Panc1 (cell line): ENCODE results near the gene NSD1. TPM values are rescaled to one million over a fixed set of nuclear protein-coding genes. Genes with fewer than 3 reads are reported as not detected.
A peak's percentile ranks its signal among the peaks of the same experiment; 100 is the strongest.

Experiments used
- ATAC-seq: fragments of 200-7000 bp; cut with Tn5 transposase; 2 replicates; pipeline ENCODE4 v1.9.1; 2020; ENCODE audit warnings: mild to moderate bottlenecking, moderate library complexity
- BruUV-seq: library from RNA; stranded (reverse); fragments of 400-500 nt; replicated peaks from 2 replicates; lab custom pipeline; 2021; lab: Mats Ljungman, UMichigan
- CTCF ChIA-PET: fragments of 300-600 bp; sonication (Branson Sonifier 250); formaldehyde crosslinking; loops from one replicate; lab custom pipeline; 2022; ENCODE audit warnings: antibody characterized with exemption; lab: Charles Lee
- POLR2A ChIA-PET: fragments of 300-600 bp; sonication (Branson Sonifier 250); formaldehyde crosslinking; loops from one replicate; lab custom pipeline; 2022; ENCODE audit warnings: antibody characterized with exemption; lab: Charles Lee
- DNase-seq: peaks from one replicate; pipeline ENCODE4 v3.0.0-alpha.2; 2010; ENCODE audit warnings: low read depth, low spot score
- H3K27ac ChIP-seq: 2 replicates; pipeline ENCODE4 v1.5.1; 2011; ENCODE audit warnings: mild to moderate bottlenecking, low read length, inconsistent platforms
- H3K27me3 ChIP-seq: fragments of 200-500 bp; sonication (Bioruptor generic); 2 replicates; pipeline ENCODE4 v1.6.0; 2014; ENCODE audit warnings: low read length, inconsistent platforms; ENCODE audit not compliant: control insufficient read depth, insufficient read depth
- H3K36me3 ChIP-seq: fragments of 200-500 bp; sonication (Bioruptor generic); 2 replicates; pipeline ENCODE4 v1.5.1; 2014; ENCODE audit warnings: inconsistent platforms, mild to moderate bottlenecking, low read length, moderate library complexity; ENCODE audit not compliant: control insufficient read depth, insufficient read depth
- H3K4me1 ChIP-seq: 2 replicates; pipeline ENCODE4 v1.5.1; 2011; ENCODE audit warnings: inconsistent platforms, mild to moderate bottlenecking, low read length, moderate library complexity; ENCODE audit not compliant: control insufficient read depth, insufficient read depth
- H3K4me3 ChIP-seq, 2 experiments: 2 replicates each; pipeline ENCODE4 v1.5.1; 2011 to 2012; ENCODE audit warnings: low read depth in 2 of 2, low read length in 2 of 2, mild to moderate bottlenecking in 2 of 2, inconsistent platforms in 1 of 2, moderate library complexity in 1 of 2
- H3K9me3 ChIP-seq: fragments of 200-500 bp; sonication (Bioruptor generic); 2 replicates; pipeline ENCODE4 v1.5.1; 2014; ENCODE audit warnings: low read depth, mild to moderate bottlenecking, inconsistent platforms, low read length, moderate library complexity; ENCODE audit not compliant: control insufficient read depth, insufficient read depth
- POLR2AphosphoS5 ChIP-seq: IDR thresholded peaks from 2 replicates; pipeline ENCODE4 v1.6.1; 2012; ENCODE audit warnings: mild to moderate bottlenecking, low read depth, low read length, moderate library complexity
- SIN3A ChIP-seq: IDR thresholded peaks from 2 replicates; pipeline ENCODE4 v1.6.1; 2012; ENCODE audit warnings: low read depth, mild to moderate bottlenecking, low read length, moderate library complexity, borderline replicate concordance; ENCODE audit not compliant: insufficient read depth
- TCF7L2 ChIP-seq: IDR thresholded peaks from 2 replicates; pipeline ENCODE4 v1.6.1; 2011; ENCODE audit warnings: mild to moderate bottlenecking, low read depth, low read length, inconsistent platforms
- in situ Hi-C: cut with HindIII; loops from 2 replicates; pipeline ENCODE4 v1.10.0; 2016; ENCODE audit warnings: low sequenced_read_pairs, low pct_unique_long_range_greater_than_20kb
- intact Hi-C: fragments of 100-400 bp; cut with micrococcal nuclease; formaldehyde crosslinking; loops from one replicate; pipeline ENCODE4 v1.10.0; 2022; ENCODE audit not compliant: unreplicated experiment
- total RNA-seq: library from RNA; stranded (reverse); gene quantifications from one replicate; pipeline ENCODE4 v1.2.1, GENCODE V29; 2021; ENCODE audit not compliant: unreplicated experiment
- TF ChIP-seq, protein P1 (sequence below): fragments of 450-650 bp; IDR thresholded peaks from 2 replicates; pipeline ENCODE4 v1.5.1; 2017; ENCODE audit warnings: mild to moderate bottlenecking
- TF ChIP-seq, protein P2 (sequence below), 2 experiments: IDR thresholded peaks; 2 replicates each; pipeline ENCODE4 v1.6.1; 2011 to 2012; ENCODE audit warnings: low read depth in 2 of 2, control low read depth in 1 of 2, low read length in 1 of 2, mild to moderate bottlenecking in 1 of 2, moderate library complexity in 1 of 2; ENCODE audit not compliant: insufficient read depth in 1 of 2

NSD1 gene
- total RNA-seq, 1 experiment from 2014 or later: 58.7 TPM

DNA sequence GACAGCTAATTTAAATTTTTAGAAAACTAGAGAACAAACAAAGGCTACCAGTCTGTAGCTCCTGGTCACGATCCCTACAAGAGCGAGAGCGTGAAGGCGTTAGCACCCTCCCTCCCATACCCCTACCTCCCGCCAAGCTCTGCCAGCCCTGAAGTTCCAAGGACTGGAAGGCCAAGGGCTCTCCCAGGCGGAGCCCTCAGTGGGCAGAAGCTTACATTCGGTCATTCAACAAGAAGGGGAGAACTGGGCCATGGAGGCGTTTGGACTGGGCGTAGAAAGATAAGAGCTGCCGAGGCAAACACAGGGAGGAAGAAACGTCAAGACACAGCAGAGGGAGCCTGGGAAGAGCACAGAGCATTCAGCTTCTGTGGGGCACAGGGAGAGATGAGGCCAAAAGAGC lies 175.2 kb downstream of the NSD1 start:
- no TSS peak for BruUV-seq
- no peak for DNase-seq
- no peak for ATAC-seq
- CTCF ChIA-PET: interaction anchor here (0.7 to 2.0 kb wide), 6 partner anchors 59 to 149 kb away, joined by 3 to 8 read pairs (median 4); no protein-coding TSS in a partner anchor
- POLR2A ChIA-PET: no interaction called here
- intact Hi-C loops (no loop called here), in situ Hi-C loops (no loop called here)
- no peak overlapping the region for H3K4me3 ChIP-seq
- no peaks in the 10 kb centered on the region for H3K27me3 ChIP-seq
- TF ChIP-seq, protein P1, sequence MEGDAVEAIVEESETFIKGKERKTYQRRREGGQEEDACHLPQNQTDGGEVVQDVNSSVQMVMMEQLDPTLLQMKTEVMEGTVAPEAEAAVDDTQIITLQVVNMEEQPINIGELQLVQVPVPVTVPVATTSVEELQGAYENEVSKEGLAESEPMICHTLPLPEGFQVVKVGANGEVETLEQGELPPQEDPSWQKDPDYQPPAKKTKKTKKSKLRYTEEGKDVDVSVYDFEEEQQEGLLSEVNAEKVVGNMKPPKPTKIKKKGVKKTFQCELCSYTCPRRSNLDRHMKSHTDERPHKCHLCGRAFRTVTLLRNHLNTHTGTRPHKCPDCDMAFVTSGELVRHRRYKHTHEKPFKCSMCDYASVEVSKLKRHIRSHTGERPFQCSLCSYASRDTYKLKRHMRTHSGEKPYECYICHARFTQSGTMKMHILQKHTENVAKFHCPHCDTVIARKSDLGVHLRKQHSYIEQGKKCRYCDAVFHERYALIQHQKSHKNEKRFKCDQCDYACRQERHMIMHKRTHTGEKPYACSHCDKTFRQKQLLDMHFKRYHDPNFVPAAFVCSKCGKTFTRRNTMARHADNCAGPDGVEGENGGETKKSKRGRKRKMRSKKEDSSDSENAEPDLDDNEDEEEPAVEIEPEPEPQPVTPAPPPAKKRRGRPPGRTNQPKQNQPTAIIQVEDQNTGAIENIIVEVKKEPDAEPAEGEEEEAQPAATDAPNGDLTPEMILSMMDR: no peak
- no peak for TF ChIP-seq TCF7L2
- H3K4me1 ChIP-seq: peaks cover 22% of the 10 kb centered on the region
- no peaks in the 10 kb centered on the region for H3K9me3 ChIP-seq
- no peaks in the 10 kb centered on the region; the same call in none of the 2 replicates for H3K36me3 ChIP-seq
- H3K27ac ChIP-seq: no peak overlapping the region

DNA sequence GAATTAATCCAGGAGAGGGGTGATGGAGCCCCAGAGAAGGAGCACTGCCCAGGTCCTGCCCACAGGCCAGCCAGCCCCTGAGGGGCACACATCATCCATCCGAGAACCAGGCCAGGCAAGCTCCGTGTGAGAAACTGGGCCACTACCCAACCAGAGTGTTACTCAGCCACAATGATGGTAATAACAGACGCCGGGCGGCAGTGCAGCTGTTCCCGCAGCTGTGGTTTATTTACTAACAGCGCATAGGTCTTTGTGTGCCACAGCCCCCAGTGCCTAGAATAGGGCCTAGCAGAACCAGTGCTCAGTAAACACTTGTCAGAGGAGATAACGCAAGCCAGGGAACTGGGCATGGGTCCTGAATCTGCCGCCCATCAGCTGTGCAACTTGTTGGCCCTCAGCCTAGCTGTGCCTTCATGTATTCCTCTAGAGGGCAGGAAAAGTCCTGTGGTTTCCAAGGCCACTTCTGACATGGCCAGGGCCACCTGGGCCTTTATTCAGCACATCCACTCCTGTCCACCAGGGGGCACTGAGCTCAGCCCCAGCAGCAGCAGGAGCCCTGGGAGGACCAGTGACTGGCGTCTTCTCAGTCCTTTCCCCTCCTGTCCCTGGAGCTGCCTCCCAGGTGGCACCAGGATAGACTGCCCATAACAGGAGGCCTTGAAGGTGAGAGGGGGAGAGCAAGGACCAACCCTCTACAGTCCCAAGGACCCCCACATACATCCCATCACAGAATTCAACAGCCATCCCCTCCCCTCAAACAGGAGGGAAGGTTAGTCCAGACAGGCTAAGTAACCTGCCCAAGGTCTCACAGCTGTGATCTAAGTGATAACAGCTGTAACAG lies 176.0 kb downstream of the NSD1 start:
- H3K4me3 ChIP-seq: no peak overlapping the region
- intact Hi-C loops: loop anchor here (10.0 kb wide), 1 partner anchor 145 kb away; no protein-coding TSS in a partner anchor

DNA sequence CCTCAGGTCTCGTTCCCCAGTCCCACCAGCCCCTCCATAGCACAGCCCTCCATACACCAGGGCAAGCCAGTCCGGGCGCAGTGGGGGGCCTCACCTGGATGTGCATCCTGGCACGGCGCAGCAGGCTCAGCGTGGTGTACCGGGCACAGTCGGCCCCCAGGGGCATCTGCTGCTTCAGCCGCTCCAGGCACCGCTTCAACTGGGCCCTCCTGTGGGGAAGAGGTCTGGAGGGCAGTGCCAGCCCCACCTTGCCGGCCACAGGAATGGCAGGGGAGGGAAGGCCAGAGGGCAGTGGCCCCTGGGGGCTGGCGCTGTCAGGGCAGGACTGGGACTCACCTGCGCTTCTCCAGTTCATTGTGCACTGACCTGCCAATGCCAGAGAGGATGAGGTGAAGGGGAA lies 176.8 kb downstream of the NSD1 start:
- no peaks in the 10 kb centered on the region for H3K27me3 ChIP-seq
- H3K27ac ChIP-seq: no peak overlapping the region
- no peaks in the 10 kb centered on the region; the same call in none of the 2 replicates for H3K36me3 ChIP-seq
- peak overlapping the region in 1 of 2 experiments; percentile 19; a peak in 1 of 4 replicates for H3K4me3 ChIP-seq
- peaks cover 15% of the 10 kb centered on the region for H3K4me1 ChIP-seq
- POLR2A ChIA-PET: no interaction called here
- H3K9me3 ChIP-seq: no peaks in the 10 kb centered on the region
- in situ Hi-C loops (no loop called here), intact Hi-C loops (loop anchor here (10.0 kb wide), 1 partner anchor 144 kb away; no protein-coding TSS in a partner anchor)
- DNase-seq: no peak
- TF ChIP-seq POLR2AphosphoS5 (no peak), TCF7L2 (no peak), SIN3A (no peak)
- TF ChIP-seq, protein P1: no peak
- TF ChIP-seq, protein P2, sequence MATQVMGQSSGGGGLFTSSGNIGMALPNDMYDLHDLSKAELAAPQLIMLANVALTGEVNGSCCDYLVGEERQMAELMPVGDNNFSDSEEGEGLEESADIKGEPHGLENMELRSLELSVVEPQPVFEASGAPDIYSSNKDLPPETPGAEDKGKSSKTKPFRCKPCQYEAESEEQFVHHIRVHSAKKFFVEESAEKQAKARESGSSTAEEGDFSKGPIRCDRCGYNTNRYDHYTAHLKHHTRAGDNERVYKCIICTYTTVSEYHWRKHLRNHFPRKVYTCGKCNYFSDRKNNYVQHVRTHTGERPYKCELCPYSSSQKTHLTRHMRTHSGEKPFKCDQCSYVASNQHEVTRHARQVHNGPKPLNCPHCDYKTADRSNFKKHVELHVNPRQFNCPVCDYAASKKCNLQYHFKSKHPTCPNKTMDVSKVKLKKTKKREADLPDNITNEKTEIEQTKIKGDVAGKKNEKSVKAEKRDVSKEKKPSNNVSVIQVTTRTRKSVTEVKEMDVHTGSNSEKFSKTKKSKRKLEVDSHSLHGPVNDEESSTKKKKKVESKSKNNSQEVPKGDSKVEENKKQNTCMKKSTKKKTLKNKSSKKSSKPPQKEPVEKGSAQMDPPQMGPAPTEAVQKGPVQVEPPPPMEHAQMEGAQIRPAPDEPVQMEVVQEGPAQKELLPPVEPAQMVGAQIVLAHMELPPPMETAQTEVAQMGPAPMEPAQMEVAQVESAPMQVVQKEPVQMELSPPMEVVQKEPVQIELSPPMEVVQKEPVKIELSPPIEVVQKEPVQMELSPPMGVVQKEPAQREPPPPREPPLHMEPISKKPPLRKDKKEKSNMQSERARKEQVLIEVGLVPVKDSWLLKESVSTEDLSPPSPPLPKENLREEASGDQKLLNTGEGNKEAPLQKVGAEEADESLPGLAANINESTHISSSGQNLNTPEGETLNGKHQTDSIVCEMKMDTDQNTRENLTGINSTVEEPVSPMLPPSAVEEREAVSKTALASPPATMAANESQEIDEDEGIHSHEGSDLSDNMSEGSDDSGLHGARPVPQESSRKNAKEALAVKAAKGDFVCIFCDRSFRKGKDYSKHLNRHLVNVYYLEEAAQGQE (IDR thresholded peaks at IDR 0.05; ENCODE audit: insufficient read depth in 1 of 2, low read depth in 2 of 2, low read length in 1 of 2): no peak
- CTCF ChIA-PET: interaction anchor here (0.6 to 2.0 kb wide), 13 partner anchors 8 to 211 kb away, joined by 3 to 11 read pairs (median 4); partner anchors contain the start of gene GRK6
- BruUV-seq: no TSS peak
- no peak for ATAC-seq

More for the DNA sequence above, 176.0 kb downstream of the NSD1 start:
- ATAC-seq (peak; percentile 70), DNase-seq (peak; percentile 62)
- ChIA-PET CTCF (interaction anchor here (0.6 to 2.0 kb wide), 15 partner anchors 8 to 210 kb away, joined by 3 to 11 read pairs (median 4); partner anchors contain the start of gene GRK6), POLR2A (no interaction called here)
- TF ChIP-seq TCF7L2: no peak
- TF ChIP-seq, protein P1: peak; percentile 98
- in situ Hi-C loops: no loop called here
- no peak overlapping the region for H3K27ac ChIP-seq
- no TSS peak for BruUV-seq
- H3K36me3 ChIP-seq: no peaks in the 10 kb centered on the region; the same call in none of the 2 replicates
- no peaks in the 10 kb centered on the region for H3K9me3 ChIP-seq
- peaks cover 22% of the 10 kb centered on the region for H3K4me1 ChIP-seq
- no peaks in the 10 kb centered on the region for H3K27me3 ChIP-seq
